BE2C (cell line): ENCODE results near the gene CLDN15.

Experiments
- DNase-seq: peaks from one replicate; pipeline ENCODE4 v3.0.0-alpha.2; 2020
- H3K27me3 ChIP-seq: fragments of 250-450 bp; sonication (Bioruptor Pico); 2 replicates; pipeline ENCODE4 v1.5.1; 2020; ENCODE audit warnings: mild to moderate bottlenecking
- H3K36me3 ChIP-seq: fragments of 250-450 bp; sonication (Bioruptor Pico); 2 replicates; pipeline ENCODE4 v1.5.1; 2020; ENCODE audit warnings: mild to moderate bottlenecking
- H3K4me1 ChIP-seq: fragments of 250-450 bp; sonication (Bioruptor Pico); 2 replicates; pipeline ENCODE4 v1.5.1; 2020
- H3K4me3 ChIP-seq: 2 replicates; pipeline ENCODE4 v1.5.1; 2011; ENCODE audit warnings: low read depth, low read length
- H3K9me3 ChIP-seq: fragments of 250-450 bp; sonication (Bioruptor Pico); 2 replicates; pipeline ENCODE4 v1.5.1; 2020
- CTCF ChIP-seq: IDR thresholded peaks from 2 replicates; pipeline ENCODE4 v1.5.1; 2012; ENCODE audit warnings: mild to moderate bottlenecking, low read depth, low read length

The CLDN15 gene

GRCh38 chr7:101240226-101241014 is 2.8 kb upstream of the CLDN15 start:
- H3K9me3 ChIP-seq: no peaks in the 10 kb centered on the region
- H3K27me3 ChIP-seq: no peaks in the 10 kb centered on the region
- H3K36me3 ChIP-seq: peaks cover 5% of the 10 kb centered on the region; the same call in 1 of the 2 replicates
- H3K4me1 ChIP-seq: peaks cover 15% of the 10 kb centered on the region
- H3K4me3 ChIP-seq: no peak overlapping the region
- no peak for TF ChIP-seq CTCF
- no peak for DNase-seq

- no peak for DNase-seq
- Histone ChIP-seq H3K27me3 (no peaks in the 10 kb centered on the region), H3K4me1 (peaks cover 15% of the 10 kb centered on the region), H3K4me3 (no peak overlapping the region), H3K36me3 (peaks cover 5% of the 10 kb centered on the region; the same call in 1 of the 2 replicates), H3K9me3 (no peaks in the 10 kb centered on the region)
- no peak for TF ChIP-seq CTCF
Observed at GRCh38 chr7:101239951-101240220, 2.3 kb upstream of the CLDN15 start.

GRCh38 chr7:101239191-101239950 is 1.8 kb upstream of the CLDN15 start:
- no peak for TF ChIP-seq CTCF
- H3K36me3 ChIP-seq: peaks cover 5% of the 10 kb centered on the region; the same call in 1 of the 2 replicates
- no peak for DNase-seq
- no peaks in the 10 kb centered on the region for H3K9me3 ChIP-seq
- H3K27me3 ChIP-seq: no peaks in the 10 kb centered on the region
- peaks cover 15% of the 10 kb centered on the region for H3K4me1 ChIP-seq
- no peak overlapping the region for H3K4me3 ChIP-seq

GRCh38 chr7:101238226-101239182 is 902 bp upstream of the CLDN15 start:
- no peaks in the 10 kb centered on the region for H3K9me3 ChIP-seq
- no peak overlapping the region for H3K4me3 ChIP-seq
- H3K4me1 ChIP-seq: peaks cover 12% of the 10 kb centered on the region
- TF ChIP-seq CTCF: no peak
- H3K36me3 ChIP-seq: peaks cover 5% of the 10 kb centered on the region; the same call in 1 of the 2 replicates
- H3K27me3 ChIP-seq: no peaks in the 10 kb centered on the region
- DNase-seq: peak; percentile 67

- DNase-seq: no peak
- H3K4me1 ChIP-seq: peaks cover 18% of the 10 kb centered on the region
- no peak for TF ChIP-seq CTCF
- H3K4me3 ChIP-seq: no peak overlapping the region
- no peaks in the 10 kb centered on the region for H3K9me3 ChIP-seq
- H3K36me3 ChIP-seq: peaks cover 5% of the 10 kb centered on the region; the same call in 1 of the 2 replicates
- H3K27me3 ChIP-seq: no peaks in the 10 kb centered on the region
Observed at GRCh38 chr7:101236292-101236835, 1.2 kb downstream of the CLDN15 start.
